ENCODE results near the gene GBE1.

DNA sequence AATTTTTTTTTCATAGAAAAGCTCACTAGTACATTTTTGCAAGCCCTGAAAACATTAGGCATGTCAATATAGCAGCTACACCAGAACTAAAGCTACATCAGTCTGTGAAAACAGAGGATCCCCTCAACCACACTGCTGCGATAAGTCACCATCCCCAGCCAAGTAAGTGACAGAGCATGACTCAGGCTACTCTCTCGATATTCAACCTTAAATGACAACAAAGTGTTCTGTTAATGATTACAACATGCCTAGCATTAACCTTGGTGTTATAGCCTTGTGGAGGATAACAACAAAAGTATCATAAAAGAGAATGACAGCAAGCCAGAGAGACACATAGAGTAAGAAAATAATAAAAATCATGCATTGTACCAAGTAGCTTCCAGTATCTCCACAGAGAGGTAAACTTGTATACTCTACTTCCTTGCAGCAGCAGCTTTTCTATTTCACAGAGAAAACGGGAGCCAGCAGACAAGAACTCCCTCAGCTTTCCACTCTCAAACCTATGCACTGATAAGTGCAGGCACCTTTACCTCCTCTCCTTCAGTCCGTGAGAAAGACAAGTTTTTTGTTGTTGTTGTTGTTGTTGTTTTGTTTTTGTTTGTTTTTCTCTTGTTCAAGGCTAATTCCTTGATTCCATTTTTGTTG is 76.6 kb downstream of the GBE1 start:
- TF ChIP-seq EZH2phosphoT487 (IDR thresholded peaks at IDR 0.05) = no peak
- TF ChIP-seq, protein P1, sequence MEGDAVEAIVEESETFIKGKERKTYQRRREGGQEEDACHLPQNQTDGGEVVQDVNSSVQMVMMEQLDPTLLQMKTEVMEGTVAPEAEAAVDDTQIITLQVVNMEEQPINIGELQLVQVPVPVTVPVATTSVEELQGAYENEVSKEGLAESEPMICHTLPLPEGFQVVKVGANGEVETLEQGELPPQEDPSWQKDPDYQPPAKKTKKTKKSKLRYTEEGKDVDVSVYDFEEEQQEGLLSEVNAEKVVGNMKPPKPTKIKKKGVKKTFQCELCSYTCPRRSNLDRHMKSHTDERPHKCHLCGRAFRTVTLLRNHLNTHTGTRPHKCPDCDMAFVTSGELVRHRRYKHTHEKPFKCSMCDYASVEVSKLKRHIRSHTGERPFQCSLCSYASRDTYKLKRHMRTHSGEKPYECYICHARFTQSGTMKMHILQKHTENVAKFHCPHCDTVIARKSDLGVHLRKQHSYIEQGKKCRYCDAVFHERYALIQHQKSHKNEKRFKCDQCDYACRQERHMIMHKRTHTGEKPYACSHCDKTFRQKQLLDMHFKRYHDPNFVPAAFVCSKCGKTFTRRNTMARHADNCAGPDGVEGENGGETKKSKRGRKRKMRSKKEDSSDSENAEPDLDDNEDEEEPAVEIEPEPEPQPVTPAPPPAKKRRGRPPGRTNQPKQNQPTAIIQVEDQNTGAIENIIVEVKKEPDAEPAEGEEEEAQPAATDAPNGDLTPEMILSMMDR (IDR thresholded peaks at IDR 0.05) = no peak
- no peak for TF ChIP-seq EZH2 (IDR thresholded peaks at IDR 0.05)

All from neural progenitor cell (in vitro differentiated cells).